ENCODE data around the gene PDF.

The PDF gene

DNA sequence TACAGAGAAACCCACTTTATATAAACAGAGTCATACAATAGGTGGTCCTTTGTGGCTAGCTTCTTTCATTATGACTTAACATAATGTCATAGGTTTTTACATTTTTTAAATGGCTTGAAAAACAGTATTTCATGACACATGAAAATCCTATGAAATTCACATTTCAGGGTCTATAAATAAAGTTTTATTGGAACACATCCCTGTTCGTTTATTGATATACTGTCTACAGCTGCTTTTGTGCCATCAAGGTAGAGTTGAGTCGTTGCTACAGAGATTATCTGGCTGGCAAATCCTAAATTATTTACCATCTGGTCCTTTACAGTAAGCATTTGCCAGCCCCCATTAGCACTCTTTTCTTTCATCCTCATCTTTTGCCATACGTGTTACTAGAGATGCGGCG lies 16.9 kb downstream of the PDF start:
- Histone ChIP-seq H3K4me3 (replicated peaks; ENCODE audit: low read depth, low read length) (no peak overlapping the region), H3K27me3 (replicated peaks; ENCODE audit: control insufficient read depth, insufficient read depth, low read length) (no peaks in the 10 kb centered on the region), H3K36me3 (ENCODE audit: control insufficient read depth, insufficient read depth, low read length) (peaks cover 24% of the 10 kb centered on the region)
- no peak for DNase-seq (ENCODE audit: extremely low read depth, insufficient read length)
- TF ChIP-seq, protein P1, sequence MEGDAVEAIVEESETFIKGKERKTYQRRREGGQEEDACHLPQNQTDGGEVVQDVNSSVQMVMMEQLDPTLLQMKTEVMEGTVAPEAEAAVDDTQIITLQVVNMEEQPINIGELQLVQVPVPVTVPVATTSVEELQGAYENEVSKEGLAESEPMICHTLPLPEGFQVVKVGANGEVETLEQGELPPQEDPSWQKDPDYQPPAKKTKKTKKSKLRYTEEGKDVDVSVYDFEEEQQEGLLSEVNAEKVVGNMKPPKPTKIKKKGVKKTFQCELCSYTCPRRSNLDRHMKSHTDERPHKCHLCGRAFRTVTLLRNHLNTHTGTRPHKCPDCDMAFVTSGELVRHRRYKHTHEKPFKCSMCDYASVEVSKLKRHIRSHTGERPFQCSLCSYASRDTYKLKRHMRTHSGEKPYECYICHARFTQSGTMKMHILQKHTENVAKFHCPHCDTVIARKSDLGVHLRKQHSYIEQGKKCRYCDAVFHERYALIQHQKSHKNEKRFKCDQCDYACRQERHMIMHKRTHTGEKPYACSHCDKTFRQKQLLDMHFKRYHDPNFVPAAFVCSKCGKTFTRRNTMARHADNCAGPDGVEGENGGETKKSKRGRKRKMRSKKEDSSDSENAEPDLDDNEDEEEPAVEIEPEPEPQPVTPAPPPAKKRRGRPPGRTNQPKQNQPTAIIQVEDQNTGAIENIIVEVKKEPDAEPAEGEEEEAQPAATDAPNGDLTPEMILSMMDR (IDR thresholded peaks at IDR 0.05; ENCODE audit: insufficient read depth, low read length, poor library complexity, severe bottlenecking) = no peak

DNA sequence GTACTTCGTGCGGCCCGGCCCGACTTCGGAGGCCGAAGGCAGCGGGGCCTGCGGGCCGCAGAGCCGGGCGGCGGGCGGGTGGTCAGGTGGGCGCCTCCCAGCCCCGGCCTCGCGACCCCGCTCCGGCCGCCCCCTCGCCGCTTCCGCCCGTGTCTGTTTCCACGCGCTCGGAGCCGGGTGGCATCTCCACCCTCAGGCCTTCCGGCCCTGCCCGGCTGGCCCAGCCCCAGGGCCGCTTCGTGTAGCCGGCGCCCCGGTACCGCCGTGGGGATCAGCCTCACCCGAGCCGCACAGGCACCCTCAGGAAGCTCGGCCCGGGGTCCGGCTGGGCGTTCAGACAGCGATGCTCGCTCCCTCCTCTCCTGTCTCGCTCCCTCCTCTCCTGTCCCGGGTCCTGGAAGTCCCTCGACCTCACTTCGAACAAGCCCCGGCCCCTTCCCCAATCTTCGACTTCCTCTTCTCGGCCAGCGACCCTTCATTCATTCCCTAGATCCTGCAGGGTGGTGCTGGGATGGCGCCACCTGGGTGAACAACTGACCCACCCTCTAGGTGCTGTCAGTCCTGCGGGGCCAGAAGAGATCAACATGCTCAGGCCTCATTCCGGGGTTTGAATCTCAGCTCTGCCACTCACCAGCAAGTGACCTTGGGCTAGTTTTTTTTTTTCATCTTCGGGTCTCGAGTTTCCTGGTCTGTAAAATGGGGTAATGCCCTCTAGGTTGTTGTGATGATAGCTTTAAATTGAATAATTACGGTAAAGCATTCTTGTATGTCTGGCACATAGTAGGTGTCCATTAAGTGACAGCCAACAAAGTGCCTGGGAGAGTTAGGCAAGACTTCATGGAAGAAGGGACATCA lies 18.6 kb downstream of the PDF start:
- no peak for DNase-seq (ENCODE audit: extremely low read depth, insufficient read length)
- TF ChIP-seq, protein P1 (IDR thresholded peaks at IDR 0.05; ENCODE audit: insufficient read depth, low read length, poor library complexity, severe bottlenecking) = peak; percentile 41
- Histone ChIP-seq H3K36me3 (ENCODE audit: control insufficient read depth, insufficient read depth, low read length) (peaks cover 17% of the 10 kb centered on the region), H3K4me3 (replicated peaks; ENCODE audit: low read depth, low read length) (peak overlapping the region; percentile 93), H3K27me3 (replicated peaks; ENCODE audit: control insufficient read depth, insufficient read depth, low read length) (no peaks in the 10 kb centered on the region)

DNA sequence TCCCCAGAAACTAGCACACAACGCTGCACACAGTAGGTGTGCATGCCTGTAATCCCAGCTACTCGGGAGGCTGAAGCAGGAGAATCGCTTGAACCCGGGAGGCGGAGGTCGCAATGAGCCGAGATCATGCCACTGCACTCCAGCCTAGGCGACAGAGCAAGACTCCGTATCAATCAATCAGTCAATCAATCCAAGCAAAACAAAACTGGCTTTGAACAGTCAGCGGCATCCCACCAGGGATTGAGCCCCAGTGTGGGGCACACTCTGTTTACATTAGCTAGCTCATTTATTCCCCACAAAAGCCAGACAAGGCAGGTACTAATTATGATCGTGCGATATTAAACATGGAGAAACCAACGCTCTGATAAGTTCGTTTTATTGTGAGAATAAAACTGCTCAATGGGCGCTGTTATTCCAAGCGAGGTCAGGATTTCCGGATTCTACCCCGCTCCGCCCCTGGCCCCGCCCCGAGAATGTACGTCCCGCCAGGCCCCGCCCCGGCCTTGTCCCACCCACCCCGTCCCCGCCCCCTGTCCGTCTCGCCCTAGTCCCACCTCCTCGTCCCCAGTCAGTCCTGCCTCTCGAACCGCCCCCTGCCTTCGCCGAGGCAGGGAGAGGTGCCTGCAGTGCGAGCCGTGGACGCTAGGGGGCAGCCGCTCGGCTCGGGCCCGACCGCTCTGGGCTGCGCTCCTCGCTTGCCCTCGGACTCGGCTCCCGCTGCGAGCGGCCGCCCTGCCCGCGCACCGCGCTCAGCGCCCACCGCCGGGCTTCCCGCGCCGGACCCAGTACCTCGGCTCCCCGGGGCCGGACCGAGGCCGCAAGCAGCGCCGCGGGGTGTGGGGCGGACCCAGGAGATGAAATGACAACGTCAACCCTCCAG lies 19.5 kb downstream of the PDF start, which contains the start of gene VPS4A:
Gene VPS4A, plus strand, starts transcription at position 698 of the 880 bp plus-strand sequence. Its CDS starts 162 bp downstream, at position 860.
- DNase-seq (ENCODE audit: extremely low read depth, insufficient read length) = peak; percentile 98
- H3K27me3 ChIP-seq (replicated peaks; ENCODE audit: control insufficient read depth, insufficient read depth, low read length) = no peaks in the 10 kb centered on the region
- H3K36me3 ChIP-seq (ENCODE audit: control insufficient read depth, insufficient read depth, low read length) = peaks cover 8% of the 10 kb centered on the region
- TF ChIP-seq, protein P1 (IDR thresholded peaks at IDR 0.05; ENCODE audit: insufficient read depth, low read length, poor library complexity, severe bottlenecking) = peak; percentile 83
- H3K4me3 ChIP-seq (replicated peaks; ENCODE audit: low read depth, low read length) = peak within 1 kb of the TSS; percentile 93

DNA sequence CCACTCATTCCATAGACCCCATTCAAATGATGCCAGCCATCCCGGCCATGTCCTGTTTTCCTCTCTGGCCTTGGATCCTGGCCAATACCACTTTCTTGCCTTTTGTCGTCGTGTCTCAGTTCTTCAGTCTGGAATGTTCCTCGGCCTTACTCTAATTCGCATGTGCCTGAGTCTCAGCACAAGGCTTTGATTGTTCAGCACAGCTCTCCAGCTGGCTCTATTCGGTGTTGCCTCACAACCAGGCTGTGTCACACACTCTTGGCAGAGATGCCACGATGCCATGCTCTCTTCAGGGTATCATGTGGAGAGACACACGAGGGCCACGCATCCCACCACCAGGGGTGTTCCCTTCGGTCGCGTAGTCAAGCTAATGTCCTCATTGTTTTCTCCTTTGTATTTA lies 21.1 kb downstream of the PDF start:
- TF ChIP-seq, protein P1 (IDR thresholded peaks at IDR 0.05; ENCODE audit: insufficient read depth, low read length, poor library complexity, severe bottlenecking) = no peak
- H3K27me3 ChIP-seq (replicated peaks; ENCODE audit: control insufficient read depth, insufficient read depth, low read length) = no peaks in the 10 kb centered on the region
- peaks cover under 1% of the 10 kb centered on the region; the same call in 1 of the 2 replicates for H3K36me3 ChIP-seq (ENCODE audit: control insufficient read depth, insufficient read depth, low read length)
- no peak for DNase-seq (ENCODE audit: extremely low read depth, insufficient read length)
- no peak overlapping the region for H3K4me3 ChIP-seq (replicated peaks; ENCODE audit: low read depth, low read length)

DNA sequence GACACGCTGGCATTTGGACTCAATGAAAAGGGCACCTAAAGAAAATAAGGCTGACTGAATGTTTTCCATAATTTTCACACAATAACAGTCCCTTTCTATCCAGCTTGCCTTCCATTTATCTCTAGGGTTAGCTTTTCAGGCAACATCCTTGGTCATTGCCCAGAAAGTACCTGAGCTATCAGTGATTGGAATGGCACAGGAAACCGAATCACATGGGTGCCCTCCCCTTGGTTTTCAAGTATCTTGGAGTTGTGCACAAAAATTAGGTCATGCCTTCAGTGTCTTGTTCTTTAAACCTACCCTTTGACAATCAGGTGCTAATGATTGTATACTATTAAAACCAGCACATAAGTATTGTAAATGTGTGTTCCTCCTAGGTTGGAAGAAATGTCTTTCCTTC lies 22.5 kb downstream of the PDF start:
- Histone ChIP-seq H3K4me3 (replicated peaks; ENCODE audit: low read depth, low read length) (no peak overlapping the region), H3K27me3 (replicated peaks; ENCODE audit: control insufficient read depth, insufficient read depth, low read length) (no peaks in the 10 kb centered on the region), H3K36me3 (ENCODE audit: control insufficient read depth, insufficient read depth, low read length) (no peaks in the 10 kb centered on the region)
- DNase-seq (ENCODE audit: extremely low read depth, insufficient read length) = no peak
- TF ChIP-seq, protein P1 (IDR thresholded peaks at IDR 0.05; ENCODE audit: insufficient read depth, low read length, poor library complexity, severe bottlenecking) = no peak

Data from GM06990 (cell line).